Kidney (tissue), 14 donors: ENCODE measurements around the gene SLC25A41. TPM values are rescaled to one million over a fixed set of nuclear protein-coding genes. Genes with fewer than 3 reads are reported as not detected.
A peak's percentile ranks its signal among the peaks of the same experiment; 100 is the strongest.

Source experiments
- DNase-seq, 5 donors: peaks; one replicate each; pipeline ENCODE4 v3.0.0-alpha.2; 2013 to 2020
- FAIRE-seq: peaks from 2 replicates; lab custom pipeline; 2012; peaks lifted over from hg19 to GRCh38; lab: Jason Lieb, UNC
- H3K27ac ChIP-seq, 2 donors: one replicate each; pipeline ENCODE4 v1.7.0; 2013; ENCODE audit warnings: low read depth in 2 of 2, low read length in 2 of 2, inconsistent platforms in 1 of 2
- H3K27me3 ChIP-seq: one replicate; pipeline ENCODE4 v1.7.1; 2013; ENCODE audit warnings: low read length, inconsistent platforms; ENCODE audit not compliant: control insufficient read depth, insufficient read depth
- H3K36me3 ChIP-seq, 3 donors: one replicate each; pipeline versions ENCODE4 v1.7.0 to v1.7.1; 2013; ENCODE audit warnings: low read length in 3 of 3, control low read depth in 1 of 3, inconsistent platforms in 1 of 3; ENCODE audit not compliant: insufficient read depth in 3 of 3, control insufficient read depth in 2 of 3
- H3K4me1 ChIP-seq, 3 donors: one replicate each; pipeline versions ENCODE4 v1.7.0 to v1.7.1; 2013; ENCODE audit warnings: low read length in 3 of 3, inconsistent platforms in 1 of 3, low read depth in 1 of 3; ENCODE audit not compliant: control insufficient read depth in 2 of 3, insufficient read depth in 2 of 3
- H3K4me3 ChIP-seq, 3 donors: one replicate each; pipeline versions ENCODE4 v1.7.0 to v1.8.1; 2013; ENCODE audit warnings: low read length in 3 of 3, control low read depth in 1 of 3, inconsistent platforms in 1 of 3
- H3K9ac ChIP-seq, 3 donors: one replicate each; pipeline versions ENCODE4 v1.7.0 to v1.7.1; 2013; ENCODE audit warnings: low read length in 3 of 3, control low read depth in 1 of 3, inconsistent platforms in 1 of 3
- H3K9me3 ChIP-seq, 3 donors: one replicate each; pipeline versions ENCODE4 v1.7.0 to v1.7.1; 2013; ENCODE audit warnings: low read length in 3 of 3, control low read depth in 1 of 3, inconsistent platforms in 1 of 3; ENCODE audit not compliant: control insufficient read depth in 2 of 3, insufficient read depth in 1 of 3
- intact Hi-C: fragments of 100-400 bp; cut with DNase I; formaldehyde crosslinking; loops from one replicate; pipeline ENCODE4 v1.11.1; 2022
- polyA plus RNA-seq: library from polyadenylated mRNA; stranded (reverse); fragments of 350-450 nt; fragmentation: Illumina TruSeq; extraction: RNeasy Lipid Tissue Mini Kit (QIAGEN cat#74804); gene quantifications from one replicate; pipeline ENCODE4 v1.2.3, GENCODE V29; 2014; ENCODE audit warnings: low read depth, low replicate concordance; ENCODE audit not compliant: insufficient read depth
- total RNA-seq: library from RNA; stranded (reverse); fragmentation: NEBNext Ultra II Directional; extraction: Animal tissue kit (Norgen Biotek cat#: 25700); gene quantifications from one replicate; pipeline ENCODE4 v1.2.1, GENCODE V29; 2021
- TF ChIP-seq, protein P1 (sequence below): IDR thresholded peaks from 3 replicates; pipeline ENCODE4 v1.5.1; 2012; ENCODE audit warnings: mild to moderate bottlenecking, moderate library complexity, borderline replicate concordance; ENCODE audit not compliant: insufficient read depth; ENCODE audit errors: extremely low read depth
- donor health status: control.
- donor health status: control.
- donor health status: control.
- donor health status: control.
- donor health status: control.
- donor health status: DM: yes; HTN: yes; CAD: no.
- donor health status: Normal renal cell carcinoma (clear cell type).

The SLC25A41 gene
- total and polyA plus RNA-seq, 2 donors from 2014 or later: 0.28 to 0.69 TPM

GRCh38 chr19:6425732-6426620 lies 7.6 kb downstream of the SLC25A41 start:
- intact Hi-C loops: no loop called here
- peak in 2 of 5 donors; percentile 27 to 76 for DNase-seq
- H3K9ac ChIP-seq: no peak overlapping the region
- FAIRE-seq: no peak
- peak overlapping the region in 2 of 3 donors; percentile 9 to 55 for H3K4me3 ChIP-seq
- TF ChIP-seq, protein P1, sequence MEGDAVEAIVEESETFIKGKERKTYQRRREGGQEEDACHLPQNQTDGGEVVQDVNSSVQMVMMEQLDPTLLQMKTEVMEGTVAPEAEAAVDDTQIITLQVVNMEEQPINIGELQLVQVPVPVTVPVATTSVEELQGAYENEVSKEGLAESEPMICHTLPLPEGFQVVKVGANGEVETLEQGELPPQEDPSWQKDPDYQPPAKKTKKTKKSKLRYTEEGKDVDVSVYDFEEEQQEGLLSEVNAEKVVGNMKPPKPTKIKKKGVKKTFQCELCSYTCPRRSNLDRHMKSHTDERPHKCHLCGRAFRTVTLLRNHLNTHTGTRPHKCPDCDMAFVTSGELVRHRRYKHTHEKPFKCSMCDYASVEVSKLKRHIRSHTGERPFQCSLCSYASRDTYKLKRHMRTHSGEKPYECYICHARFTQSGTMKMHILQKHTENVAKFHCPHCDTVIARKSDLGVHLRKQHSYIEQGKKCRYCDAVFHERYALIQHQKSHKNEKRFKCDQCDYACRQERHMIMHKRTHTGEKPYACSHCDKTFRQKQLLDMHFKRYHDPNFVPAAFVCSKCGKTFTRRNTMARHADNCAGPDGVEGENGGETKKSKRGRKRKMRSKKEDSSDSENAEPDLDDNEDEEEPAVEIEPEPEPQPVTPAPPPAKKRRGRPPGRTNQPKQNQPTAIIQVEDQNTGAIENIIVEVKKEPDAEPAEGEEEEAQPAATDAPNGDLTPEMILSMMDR: no peak
- peaks cover 0 to 23% (median 9%) of the 10 kb centered on the region in 3 donors for H3K4me1 ChIP-seq
- no peaks in the 10 kb centered on the region for H3K27me3 ChIP-seq
- H3K9me3 ChIP-seq: no peaks in the 10 kb centered on the region
- peaks cover 0 to 12% (median under 1%) of the 10 kb centered on the region in 3 donors for H3K36me3 ChIP-seq
- H3K27ac ChIP-seq: peak overlapping the region; percentile 67 to 73

- Histone ChIP-seq H3K36me3 (peaks cover 5 to 20% (median 5%) of the 10 kb centered on the region in 3 donors), H3K9ac (no peak overlapping the region), H3K27me3 (no peaks in the 10 kb centered on the region), H3K9me3 (no peaks in the 10 kb centered on the region), H3K4me1 (peaks cover 0 to 23% (median 9%) of the 10 kb centered on the region in 3 donors), H3K27ac (peak overlapping the region; percentile 67 to 73), H3K4me3 (peak overlapping the region in 2 of 3 donors; percentile 9 to 55)
- intact Hi-C loops: no loop called here
- DNase-seq (peak; percentile 100), FAIRE-seq (peak; percentile 99)
- TF ChIP-seq, protein P1: no peak
These were observed 8.4 kb downstream of the SLC25A41 start for GRCh38 chr19:6424939-6425731.

GRCh38 chr19:6424195-6424938 lies 9.2 kb downstream of the SLC25A41 start, which contains the start of gene KHSRP:
Gene KHSRP (minus strand): TSS chr19:6424811. CDS start chr19:6424701, 110 bp downstream.
- DNase-seq (peak in 1 of 5 donors; percentile 27), FAIRE-seq (no peak)
- Histone ChIP-seq H3K4me3 (peak within 1 kb of the TSS; percentile 68 to 93 (median 89)), H3K27ac (peak within 1 kb of the TSS; percentile 71 to 73), H3K36me3 (peaks cover 5 to 27% (median 12%) of the 10 kb centered on the region in 3 donors), H3K9ac (peak within 1 kb of the TSS; percentile 75 to 93 (median 86)), H3K4me1 (peaks cover 0 to 23% (median 9%) of the 10 kb centered on the region in 3 donors), H3K27me3 (no peaks in the 10 kb centered on the region), H3K9me3 (no peaks in the 10 kb centered on the region)
- TF ChIP-seq, protein P1: no peak
- intact Hi-C loops: no loop called here
